ENCODE results near the gene BPGM. TPM values are rescaled to one million over a fixed set of nuclear protein-coding genes. Genes with fewer than 3 reads are reported as not detected.
A peak's percentile ranks its signal among the peaks of the same experiment; 100 is the strongest.

Gene BPGM
- total and polyA plus RNA-seq, 9 of the 15 experiments (the other 6 are each of a cell fraction or from before 2014, with no cell fraction given), result 14.1 to 46.1 (median 21.2) TPM

- TF ChIP-seq SAP30 (IDR thresholded peaks at IDR 0.05; ENCODE audit: borderline replicate concordance, insufficient read depth, low read depth, low read length, poor library complexity, severe bottlenecking), result no peak
- peak; percentile 40; the same call in 1 of the 2 replicates for TF ChIP-seq TRIM25 (IDR thresholded peaks at IDR 0.05; ENCODE audit: borderline replicate concordance)
- no peak for TF ChIP-seq XRCC4 (IDR thresholded peaks at IDR 0.05; ENCODE audit: extremely low read depth, insufficient read depth, insufficient read length)
- peak; percentile 99 for TF ChIP-seq CXXC5 (CRISPR knock-in tag; IDR thresholded peaks at IDR 0.05)
- no peak for TF ChIP-seq THRB (CRISPR knock-in tag; conservative IDR thresholded peaks at IDR 0.05)
- TF ChIP-seq NR0B1 (IDR thresholded peaks at IDR 0.05; ENCODE audit: partially characterized antibody), result no peak
- no peak for TF ChIP-seq ZNF274 (IDR thresholded peaks at IDR 0.05; ENCODE audit: borderline replicate concordance, low read depth, low read length)
- TF ChIP-seq ZNF398 (CRISPR knock-in tag; IDR thresholded peaks at IDR 0.05), result no peak
- no peak for TF ChIP-seq BMI1 (IDR thresholded peaks at IDR 0.05; ENCODE audit: low read length)
- no peak for TF ChIP-seq PCBP2 (IDR thresholded peaks at IDR 0.05; ENCODE audit: low read depth, low read length, poor library complexity, severe bottlenecking)
- no peak for TF ChIP-seq ZFP1 (CRISPR knock-in tag; IDR thresholded peaks at IDR 0.05)
- TF ChIP-seq MTA3 (IDR thresholded peaks at IDR 0.05; ENCODE audit: borderline replicate concordance), result peak; percentile 97
- TF ChIP-seq PHF21A (IDR thresholded peaks at IDR 0.05; ENCODE audit: borderline replicate concordance, low read depth), result no peak
- no peak for TF ChIP-seq SREBF2 (CRISPR knock-in tag; IDR thresholded peaks at IDR 0.05)
- peak; percentile 73 for TF ChIP-seq BCOR (IDR thresholded peaks at IDR 0.05)
- no peak for TF ChIP-seq ZNF239 (CRISPR knock-in tag; IDR thresholded peaks at IDR 0.05)
- peak; percentile 90; the same call in 1 of the 2 replicates for TF ChIP-seq ARID3A (IDR thresholded peaks at IDR 0.05; ENCODE audit: borderline replicate concordance, low read depth, low read length)
These were observed at the start of gene BPGM (continued) for GRCh38 chr7:134646425-134647305.

Measured in K562 (cell line).